ENCODE data around the gene PTPRE.

The PTPRE gene

DNA sequence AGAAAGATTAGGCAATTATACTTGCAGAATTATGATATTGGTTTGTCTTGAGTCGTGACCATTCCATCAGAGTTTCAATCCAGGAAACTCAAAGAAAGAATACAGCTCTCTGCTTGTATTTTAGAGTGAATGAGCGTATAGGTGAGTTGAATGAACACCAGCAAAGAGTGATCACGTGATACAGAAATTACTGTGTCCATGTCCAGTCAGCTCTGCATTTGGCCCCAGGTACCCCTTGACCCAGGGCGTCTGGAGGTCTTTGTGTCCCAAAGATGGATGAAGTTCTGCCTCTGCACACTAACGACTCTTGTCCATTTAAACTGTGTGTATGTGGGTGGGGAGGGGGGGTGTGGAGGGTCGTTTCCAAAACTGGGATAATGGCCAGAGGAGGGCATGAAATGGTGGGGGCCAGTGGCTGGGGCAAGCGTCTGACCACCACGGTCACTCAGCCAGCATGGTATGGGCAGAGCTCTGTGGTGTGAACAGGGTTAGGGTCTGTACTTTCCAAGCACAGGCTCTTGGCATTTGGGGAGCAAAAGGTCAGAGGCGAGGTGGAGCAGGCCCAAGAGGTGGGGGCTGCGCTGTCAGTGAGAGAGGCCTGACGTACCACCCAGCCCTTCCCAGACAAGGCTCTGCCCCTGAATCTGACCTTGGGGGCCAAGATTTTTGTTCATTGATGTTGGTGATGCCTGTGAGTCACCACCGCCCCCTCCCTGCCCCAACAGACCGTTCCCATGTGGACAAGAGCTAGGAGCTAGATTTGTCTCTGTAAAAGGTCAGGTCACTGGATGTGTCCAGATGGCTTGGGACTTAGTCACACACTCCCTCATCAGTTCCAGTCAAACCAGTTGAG, 1.4 kb downstream of the PTPRE start:
- no peak for DNase-seq (ENCODE audit: low read depth)
- TF ChIP-seq, protein P1, sequence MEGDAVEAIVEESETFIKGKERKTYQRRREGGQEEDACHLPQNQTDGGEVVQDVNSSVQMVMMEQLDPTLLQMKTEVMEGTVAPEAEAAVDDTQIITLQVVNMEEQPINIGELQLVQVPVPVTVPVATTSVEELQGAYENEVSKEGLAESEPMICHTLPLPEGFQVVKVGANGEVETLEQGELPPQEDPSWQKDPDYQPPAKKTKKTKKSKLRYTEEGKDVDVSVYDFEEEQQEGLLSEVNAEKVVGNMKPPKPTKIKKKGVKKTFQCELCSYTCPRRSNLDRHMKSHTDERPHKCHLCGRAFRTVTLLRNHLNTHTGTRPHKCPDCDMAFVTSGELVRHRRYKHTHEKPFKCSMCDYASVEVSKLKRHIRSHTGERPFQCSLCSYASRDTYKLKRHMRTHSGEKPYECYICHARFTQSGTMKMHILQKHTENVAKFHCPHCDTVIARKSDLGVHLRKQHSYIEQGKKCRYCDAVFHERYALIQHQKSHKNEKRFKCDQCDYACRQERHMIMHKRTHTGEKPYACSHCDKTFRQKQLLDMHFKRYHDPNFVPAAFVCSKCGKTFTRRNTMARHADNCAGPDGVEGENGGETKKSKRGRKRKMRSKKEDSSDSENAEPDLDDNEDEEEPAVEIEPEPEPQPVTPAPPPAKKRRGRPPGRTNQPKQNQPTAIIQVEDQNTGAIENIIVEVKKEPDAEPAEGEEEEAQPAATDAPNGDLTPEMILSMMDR (IDR thresholded peaks at IDR 0.05; ENCODE audit: low read depth, low read length, missing control alignments): no peak
- no peak overlapping the region for H3K4me3 ChIP-seq (ENCODE audit: low read depth, low read length)

DNA sequence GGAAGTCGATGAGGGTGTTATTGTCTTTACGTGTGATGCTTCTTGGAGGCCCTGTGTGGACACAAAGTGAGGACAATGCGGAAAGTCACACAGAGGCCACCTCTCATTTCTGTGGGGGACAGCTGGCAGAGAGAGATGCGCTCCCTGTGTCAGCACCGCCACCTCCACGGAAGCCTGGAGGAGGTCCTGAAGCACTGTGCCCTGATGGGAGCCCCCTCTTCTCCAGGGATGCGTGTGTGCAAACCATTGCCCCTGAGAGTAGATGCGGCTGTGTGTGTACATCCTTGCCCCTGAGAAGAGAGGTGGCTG, 2.0 kb downstream of the PTPRE start:
- DNase-seq (ENCODE audit: low read depth): no peak
- TF ChIP-seq, protein P1 (IDR thresholded peaks at IDR 0.05; ENCODE audit: low read depth, low read length, missing control alignments): no peak
- no peak overlapping the region for H3K4me3 ChIP-seq (ENCODE audit: low read depth, low read length)

DNA sequence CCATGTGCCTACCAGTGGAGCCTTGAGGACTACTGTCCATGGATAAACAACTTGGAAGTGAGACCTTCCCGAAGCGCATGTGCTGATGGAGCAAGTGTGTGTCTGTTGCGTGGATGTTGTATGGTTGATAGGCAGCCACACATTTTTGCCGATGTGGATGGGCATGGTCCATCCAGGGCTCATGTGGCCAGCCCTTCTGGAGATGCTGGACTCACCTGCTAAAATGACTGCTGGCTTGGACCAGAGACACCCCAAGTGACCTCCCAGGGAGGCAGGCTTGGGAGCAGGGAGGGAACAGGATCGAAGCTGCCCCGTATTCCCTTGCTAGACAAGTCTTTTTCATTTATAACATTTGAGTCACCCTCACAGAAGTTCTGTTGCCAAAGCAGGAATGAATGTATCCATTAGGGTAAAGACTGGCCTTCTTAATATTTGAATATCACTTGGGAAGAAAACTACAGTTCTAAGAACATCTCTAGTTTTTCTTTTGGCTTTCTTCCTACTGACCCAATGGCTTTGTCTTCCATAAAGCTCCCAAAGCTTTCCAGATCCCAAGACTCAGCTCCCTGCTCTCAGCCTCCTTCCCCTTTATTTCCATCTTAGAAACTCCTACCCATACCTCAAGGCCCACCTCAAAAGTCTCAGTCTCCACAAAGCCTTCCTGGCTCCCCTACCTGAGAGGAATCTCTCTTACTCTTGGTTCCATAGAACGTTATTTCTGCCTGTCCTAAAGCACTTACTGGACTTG, 3.0 kb downstream of the PTPRE start:
- TF ChIP-seq, protein P1 (IDR thresholded peaks at IDR 0.05; ENCODE audit: low read depth, low read length, missing control alignments): no peak
- DNase-seq (ENCODE audit: low read depth): no peak
- no peak overlapping the region for H3K4me3 ChIP-seq (ENCODE audit: low read depth, low read length)

DNA sequence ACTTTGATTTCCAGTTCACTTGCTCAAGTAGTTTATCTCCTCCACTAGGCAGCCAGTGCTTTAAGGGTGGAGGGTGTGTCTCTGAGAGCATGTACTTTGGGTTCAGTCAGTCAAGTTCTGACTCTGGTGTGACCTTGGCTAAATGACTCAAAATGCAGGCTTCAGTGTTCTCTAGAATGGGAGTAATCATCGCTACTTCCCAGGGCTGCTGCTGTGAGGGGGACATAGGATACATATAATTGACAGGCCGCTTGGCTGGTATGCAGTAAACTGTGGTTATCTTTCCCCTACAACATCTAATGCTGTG, 3.5 kb downstream of the PTPRE start:
- no peak for DNase-seq (ENCODE audit: low read depth)
- TF ChIP-seq, protein P1 (IDR thresholded peaks at IDR 0.05; ENCODE audit: low read depth, low read length, missing control alignments): no peak
- H3K4me3 ChIP-seq (ENCODE audit: low read depth, low read length): no peak overlapping the region

DNA sequence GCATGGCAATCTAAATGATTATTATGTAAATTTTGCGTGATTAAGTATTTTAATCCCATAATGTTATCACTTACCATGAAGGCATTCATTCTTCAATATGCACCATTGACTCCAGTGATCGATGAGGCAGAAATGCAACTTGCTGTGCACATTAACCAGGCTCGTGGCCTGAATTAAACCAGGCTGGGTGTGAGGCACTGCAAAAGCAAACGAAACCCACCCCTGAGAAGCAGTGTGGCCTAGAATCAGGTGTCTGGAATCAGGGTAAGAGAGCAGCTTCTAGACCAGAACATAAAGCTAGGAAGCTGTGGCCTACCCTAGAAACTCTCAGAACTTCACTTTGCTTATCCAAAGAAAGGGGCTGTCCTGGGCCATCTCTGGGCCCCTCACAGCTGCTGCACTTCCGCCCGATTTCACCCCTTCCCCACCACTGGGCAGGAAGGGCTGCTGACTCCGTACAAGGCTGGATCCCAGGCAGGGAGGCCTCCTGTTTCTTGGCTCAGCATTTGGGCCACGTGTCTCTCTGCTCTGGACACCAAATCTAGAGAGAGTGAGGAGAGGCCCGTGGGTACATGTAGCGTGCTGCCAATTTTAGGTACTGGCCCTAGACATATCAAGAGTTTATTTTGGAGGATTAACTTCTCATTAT, 4.4 kb downstream of the PTPRE start:
- TF ChIP-seq, protein P1 (IDR thresholded peaks at IDR 0.05; ENCODE audit: low read depth, low read length, missing control alignments): no peak
- DNase-seq (ENCODE audit: low read depth): no peak
- H3K4me3 ChIP-seq (ENCODE audit: low read depth, low read length): no peak overlapping the region

DNA sequence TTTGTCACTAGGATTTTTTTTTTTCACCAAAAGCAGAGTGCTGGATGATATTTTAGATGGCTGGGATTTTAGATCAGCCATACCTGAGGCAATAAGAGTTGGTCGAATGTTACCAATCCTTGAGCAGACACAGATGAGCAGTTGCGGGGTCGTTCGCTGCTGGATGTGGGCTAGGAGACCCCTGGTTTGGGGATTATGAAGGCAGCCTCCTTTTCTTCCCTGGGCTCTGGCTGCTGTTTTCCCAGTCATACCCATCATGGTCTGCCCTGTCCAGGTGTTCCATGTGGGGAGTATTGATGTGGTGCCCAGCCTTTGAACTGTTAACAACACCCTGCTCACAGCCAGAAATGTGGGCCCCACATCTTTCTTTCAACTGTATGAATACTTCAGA, 5.0 kb downstream of the PTPRE start:
- no peak overlapping the region for H3K4me3 ChIP-seq (ENCODE audit: low read depth, low read length)
- TF ChIP-seq, protein P1 (IDR thresholded peaks at IDR 0.05; ENCODE audit: low read depth, low read length, missing control alignments): no peak
- no peak for DNase-seq (ENCODE audit: low read depth)

All from GM12864 (cell line).